Colonic mucosa (tissue), 4 donors: ENCODE results near the gene SSR1. TPM values are rescaled to one million over a fixed set of nuclear protein-coding genes. Genes with fewer than 3 reads are reported as not detected.

Experiments
- DNase-seq: peaks from one replicate; pipeline ENCODE4 v3.0.0-alpha.2; 2020
- H3K27ac ChIP-seq: fragments of 200-600 bp; one replicate; pipeline ENCODE4 v1.8.0; 2021
- H3K27me3 ChIP-seq: fragments of 200-600 bp; one replicate; pipeline ENCODE4 v1.8.0; 2021
- H3K36me3 ChIP-seq: fragments of 200-600 bp; one replicate; pipeline ENCODE4 v1.8.0; 2021
- H3K4me1 ChIP-seq: fragments of 200-600 bp; one replicate; pipeline ENCODE4 v1.8.0; 2021; ENCODE audit warnings: mild to moderate bottlenecking
- H3K4me3 ChIP-seq: fragments of 200-600 bp; one replicate; pipeline ENCODE4 v1.8.0; 2021
- H3K9ac ChIP-seq, 2 donors: one replicate each; pipeline ENCODE4 v1.7.0; 2013; ENCODE audit warnings: control low read depth in 2 of 2, low read depth in 2 of 2, low read length in 2 of 2
- H3K9me3 ChIP-seq: fragments of 200-600 bp; one replicate; pipeline ENCODE4 v1.8.0; 2021
- CTCF ChIP-seq: fragments of 200-600 bp; IDR thresholded peaks from one replicate; pipeline ENCODE4 v1.8.0; 2022; ENCODE audit warnings: antibody characterized with exemption, mild to moderate bottlenecking
- intact Hi-C: fragments of 100-400 bp; cut with DNase I; formaldehyde crosslinking; loops from one replicate; pipeline ENCODE4 v1.14.1; 2022
- total RNA-seq, 2 donors: library from RNA; stranded (reverse); fragmentation: NEBNext Ultra II Directional in 1 of 2; extraction: Animal tissue kit (Norgen Biotek cat#: 25700) in 1 of 2; gene quantifications; one replicate each; pipeline ENCODE4 v1.2.1, GENCODE V29; 2021
- donor health status: healthy.
- donor health status: DM: no; HTN: no; CAD: no.
- donor health status: DM: no; HTN: no; CAD: no.

The SSR1 gene
- total RNA-seq, 2 donors from 2014 or later: 150 to 153 TPM

- Histone ChIP-seq H3K9ac (no peak overlapping the region), H3K27me3 (no peaks in the 10 kb centered on the region), H3K27ac (no peak overlapping the region), H3K9me3 (no peaks in the 10 kb centered on the region), H3K4me3 (no peak overlapping the region), H3K4me1 (peaks cover 12% of the 10 kb centered on the region), H3K36me3 (peaks cover 30% of the 10 kb centered on the region)
- no peak for TF ChIP-seq CTCF
- intact Hi-C loops: no loop called here
- no peak for DNase-seq
These were observed 80.6 kb downstream of the SSR1 start for GRCh38 chr6:7232351-7232750.

GRCh38 chr6:7230956-7231713 is 81.9 kb downstream of the SSR1 start:
- intact Hi-C loops: no loop called here
- Histone ChIP-seq H3K27ac (no peak overlapping the region), H3K27me3 (no peaks in the 10 kb centered on the region), H3K4me3 (no peak overlapping the region), H3K36me3 (peaks cover 30% of the 10 kb centered on the region), H3K9me3 (no peaks in the 10 kb centered on the region), H3K4me1 (peaks cover 8% of the 10 kb centered on the region), H3K9ac (no peak overlapping the region)
- TF ChIP-seq CTCF: no peak
- DNase-seq: no peak

GRCh38 chr6:7230327-7230691 is 82.7 kb downstream of the SSR1 start:
- Histone ChIP-seq H3K4me3 (no peak overlapping the region), H3K27me3 (no peaks in the 10 kb centered on the region), H3K36me3 (peaks cover 33% of the 10 kb centered on the region), H3K4me1 (no peaks in the 10 kb centered on the region), H3K9me3 (no peaks in the 10 kb centered on the region), H3K27ac (no peak overlapping the region), H3K9ac (no peak overlapping the region)
- DNase-seq: no peak
- intact Hi-C loops: no loop called here
- TF ChIP-seq CTCF: no peak

GRCh38 chr6:7229376-7230326 is 83.3 kb downstream of the SSR1 start:
- Histone ChIP-seq H3K4me1 (no peaks in the 10 kb centered on the region), H3K9me3 (no peaks in the 10 kb centered on the region), H3K27me3 (no peaks in the 10 kb centered on the region), H3K4me3 (no peak overlapping the region), H3K9ac (no peak overlapping the region), H3K36me3 (peaks cover 35% of the 10 kb centered on the region), H3K27ac (no peak overlapping the region)
- DNase-seq: no peak
- no peak for TF ChIP-seq CTCF
- intact Hi-C loops: no loop called here

- H3K4me3 ChIP-seq: no peak overlapping the region
- H3K9ac ChIP-seq: no peak overlapping the region
- H3K27me3 ChIP-seq: no peaks in the 10 kb centered on the region
- intact Hi-C loops: no loop called here
- peaks cover 35% of the 10 kb centered on the region for H3K36me3 ChIP-seq
- no peak overlapping the region for H3K27ac ChIP-seq
- DNase-seq: no peak
- TF ChIP-seq CTCF: no peak
- H3K9me3 ChIP-seq: no peaks in the 10 kb centered on the region
- H3K4me1 ChIP-seq: no peaks in the 10 kb centered on the region
These were observed 84.2 kb downstream of the SSR1 start for GRCh38 chr6:7228662-7229375.
